ENCODE measurements around the gene PTPN5.

Gene PTPN5

DNA sequence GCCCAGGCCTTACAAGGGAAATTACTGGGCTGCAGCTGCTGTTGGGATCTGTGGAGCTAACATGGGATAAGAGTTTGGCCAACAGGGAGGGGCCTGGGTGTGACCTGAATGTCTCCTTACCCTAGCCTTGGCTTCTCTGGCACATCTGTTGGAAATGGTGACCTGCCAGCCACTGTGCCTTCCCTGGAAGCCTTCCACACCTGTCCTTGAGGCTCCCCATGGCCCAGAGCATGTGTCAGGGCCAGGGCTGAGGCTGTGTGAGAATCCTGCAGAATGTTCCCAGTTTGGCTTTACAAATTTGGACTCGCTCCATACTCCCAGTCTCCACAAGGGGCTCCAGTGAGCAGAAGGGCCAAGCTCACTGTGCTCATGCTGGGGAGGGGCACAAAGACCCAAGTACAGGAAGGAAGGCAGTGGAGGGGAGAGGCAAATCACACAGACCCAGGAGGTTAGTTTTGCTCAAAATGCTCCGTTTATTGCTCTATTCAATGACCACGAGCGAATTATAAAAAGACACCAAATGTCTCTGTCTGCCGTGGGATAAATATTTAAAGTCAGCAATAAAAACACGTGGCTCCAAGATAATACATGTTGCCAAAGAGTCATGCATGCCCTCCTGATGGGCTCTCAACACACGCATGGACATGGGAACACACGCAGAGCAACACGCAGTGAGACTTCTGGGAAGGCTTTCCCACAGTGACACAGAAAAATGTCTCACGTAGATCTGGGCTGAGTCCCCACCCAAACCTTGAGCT is 63.9 kb downstream of the PTPN5 start:
- DNase-seq (ENCODE audit: extremely low read depth, low read depth): peak; percentile 26
- no peak overlapping the region for H3K4me3 ChIP-seq (replicated peaks; ENCODE audit: low read depth, low read length)
- TF ChIP-seq, protein P1, sequence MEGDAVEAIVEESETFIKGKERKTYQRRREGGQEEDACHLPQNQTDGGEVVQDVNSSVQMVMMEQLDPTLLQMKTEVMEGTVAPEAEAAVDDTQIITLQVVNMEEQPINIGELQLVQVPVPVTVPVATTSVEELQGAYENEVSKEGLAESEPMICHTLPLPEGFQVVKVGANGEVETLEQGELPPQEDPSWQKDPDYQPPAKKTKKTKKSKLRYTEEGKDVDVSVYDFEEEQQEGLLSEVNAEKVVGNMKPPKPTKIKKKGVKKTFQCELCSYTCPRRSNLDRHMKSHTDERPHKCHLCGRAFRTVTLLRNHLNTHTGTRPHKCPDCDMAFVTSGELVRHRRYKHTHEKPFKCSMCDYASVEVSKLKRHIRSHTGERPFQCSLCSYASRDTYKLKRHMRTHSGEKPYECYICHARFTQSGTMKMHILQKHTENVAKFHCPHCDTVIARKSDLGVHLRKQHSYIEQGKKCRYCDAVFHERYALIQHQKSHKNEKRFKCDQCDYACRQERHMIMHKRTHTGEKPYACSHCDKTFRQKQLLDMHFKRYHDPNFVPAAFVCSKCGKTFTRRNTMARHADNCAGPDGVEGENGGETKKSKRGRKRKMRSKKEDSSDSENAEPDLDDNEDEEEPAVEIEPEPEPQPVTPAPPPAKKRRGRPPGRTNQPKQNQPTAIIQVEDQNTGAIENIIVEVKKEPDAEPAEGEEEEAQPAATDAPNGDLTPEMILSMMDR (IDR thresholded peaks at IDR 0.05; ENCODE audit: low read depth, low read length, missing control alignments): peak; percentile 93

DNA sequence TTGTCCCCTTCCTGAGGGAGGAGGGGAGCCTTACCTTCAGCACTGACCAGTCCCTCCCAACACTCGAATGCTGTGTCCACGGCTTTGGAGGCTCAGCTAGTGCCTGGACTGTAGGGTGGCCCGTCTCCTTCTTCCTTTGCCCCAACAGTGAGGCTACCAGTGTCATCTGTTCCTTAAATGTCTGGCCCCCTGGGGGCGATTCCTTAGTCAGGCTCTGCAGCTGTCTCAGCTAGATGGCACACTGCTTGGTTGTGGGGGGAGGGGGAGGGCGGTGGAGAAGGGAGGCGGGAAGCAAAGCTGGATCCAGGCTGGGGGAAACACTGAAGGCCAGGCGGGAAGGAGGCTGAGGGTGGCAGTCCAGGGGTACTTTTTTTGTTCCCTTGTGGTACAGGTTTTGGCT is 65.6 kb downstream of the PTPN5 start, which contains the start of gene IGSF22:
TSS of gene IGSF22 (minus strand) at position 149 of the 400 bp plus-strand sequence. CDS start 1,952 bp downstream, outside the sequence.
- no peak within 1 kb of the TSS for H3K4me3 ChIP-seq (replicated peaks; ENCODE audit: low read depth, low read length)
- TF ChIP-seq, protein P1 (IDR thresholded peaks at IDR 0.05; ENCODE audit: low read depth, low read length, missing control alignments): no peak
- DNase-seq (ENCODE audit: extremely low read depth, low read depth): no peak

DNA sequence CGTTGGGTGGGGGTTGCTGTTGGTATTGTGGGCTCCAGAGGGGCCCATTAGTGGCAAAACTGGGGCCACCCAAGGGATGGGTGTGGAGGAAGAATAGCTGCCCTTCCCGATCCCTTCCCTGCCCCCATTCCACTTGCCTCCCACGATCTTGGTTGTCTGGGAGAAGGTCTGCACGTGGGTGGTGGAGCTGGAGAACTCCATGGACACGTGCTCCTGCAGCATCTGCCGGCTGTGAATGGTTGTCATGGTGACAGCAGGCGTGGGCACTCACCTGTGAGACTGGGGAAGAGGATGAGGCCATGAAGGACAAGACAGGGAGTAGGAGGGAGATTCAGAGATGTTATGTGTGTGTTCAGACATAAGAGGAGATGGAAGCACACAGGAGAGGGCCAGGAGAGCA is 67.6 kb downstream of the PTPN5 start:
- TF ChIP-seq, protein P1 (IDR thresholded peaks at IDR 0.05; ENCODE audit: low read depth, low read length, missing control alignments): no peak
- H3K4me3 ChIP-seq (replicated peaks; ENCODE audit: low read depth, low read length): no peak overlapping the region
- no peak for DNase-seq (ENCODE audit: extremely low read depth, low read depth)

DNA sequence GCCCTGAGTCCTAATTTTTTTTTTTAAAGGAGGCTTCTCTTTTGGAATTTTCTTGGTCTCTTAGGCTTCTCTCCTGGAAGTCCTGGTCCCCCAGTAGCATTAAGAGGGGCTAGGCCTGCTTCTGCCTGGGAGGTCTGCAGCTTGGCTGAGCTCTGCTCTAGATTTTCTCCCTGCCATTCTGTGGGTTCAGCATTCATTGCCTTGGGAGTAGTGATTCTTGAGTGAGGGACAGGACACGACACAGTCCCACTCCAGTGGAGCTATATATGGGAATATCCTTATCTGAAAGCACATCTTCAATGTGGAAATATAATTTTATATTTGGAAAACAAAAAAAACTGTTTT is 69.3 kb downstream of the PTPN5 start:
- TF ChIP-seq, protein P1 (IDR thresholded peaks at IDR 0.05; ENCODE audit: low read depth, low read length, missing control alignments): no peak
- H3K4me3 ChIP-seq (replicated peaks; ENCODE audit: low read depth, low read length): peak overlapping the region; percentile 52
- no peak for DNase-seq (ENCODE audit: extremely low read depth, low read depth)

DNA sequence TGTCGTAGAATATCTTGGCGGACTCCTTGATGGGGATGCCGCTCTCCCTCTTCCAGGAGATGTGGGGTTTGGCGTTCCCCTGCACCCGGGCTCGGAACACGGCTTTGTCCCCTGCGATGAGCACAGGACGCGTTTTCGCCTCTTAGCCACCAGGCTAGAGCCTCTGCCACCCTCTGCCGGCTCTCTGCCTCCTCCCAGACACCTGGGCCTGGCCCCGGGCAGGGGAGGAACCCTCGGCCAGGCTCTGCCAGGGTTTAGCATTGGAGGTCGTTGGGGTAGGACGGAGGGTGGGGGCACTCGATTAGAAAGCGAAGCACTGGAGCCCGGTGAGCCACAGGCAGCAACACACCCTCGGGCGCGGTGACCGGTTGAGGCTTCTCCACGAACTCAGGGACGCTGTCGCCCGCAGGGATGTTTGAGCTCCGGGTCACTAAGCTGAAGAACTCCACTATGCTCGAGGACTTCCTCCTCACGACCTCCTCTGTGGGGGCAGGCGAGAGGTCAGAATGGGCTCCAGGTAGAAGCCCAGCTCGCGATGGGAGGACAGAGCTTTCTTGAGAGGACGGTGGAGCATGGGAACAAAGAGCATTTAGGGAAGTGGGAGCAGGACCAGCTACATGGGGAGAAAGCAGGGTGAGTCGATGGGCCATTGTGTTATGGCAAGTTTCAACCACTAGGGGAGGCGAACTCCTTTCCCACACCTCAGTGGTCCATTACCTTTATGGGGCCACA is 69.9 kb downstream of the PTPN5 start:
- TF ChIP-seq, protein P1 (IDR thresholded peaks at IDR 0.05; ENCODE audit: low read depth, low read length, missing control alignments): peak; percentile 80
- DNase-seq (ENCODE audit: extremely low read depth, low read depth): peak; percentile 27
- H3K4me3 ChIP-seq (replicated peaks; ENCODE audit: low read depth, low read length): peak overlapping the region; percentile 52

DNA sequence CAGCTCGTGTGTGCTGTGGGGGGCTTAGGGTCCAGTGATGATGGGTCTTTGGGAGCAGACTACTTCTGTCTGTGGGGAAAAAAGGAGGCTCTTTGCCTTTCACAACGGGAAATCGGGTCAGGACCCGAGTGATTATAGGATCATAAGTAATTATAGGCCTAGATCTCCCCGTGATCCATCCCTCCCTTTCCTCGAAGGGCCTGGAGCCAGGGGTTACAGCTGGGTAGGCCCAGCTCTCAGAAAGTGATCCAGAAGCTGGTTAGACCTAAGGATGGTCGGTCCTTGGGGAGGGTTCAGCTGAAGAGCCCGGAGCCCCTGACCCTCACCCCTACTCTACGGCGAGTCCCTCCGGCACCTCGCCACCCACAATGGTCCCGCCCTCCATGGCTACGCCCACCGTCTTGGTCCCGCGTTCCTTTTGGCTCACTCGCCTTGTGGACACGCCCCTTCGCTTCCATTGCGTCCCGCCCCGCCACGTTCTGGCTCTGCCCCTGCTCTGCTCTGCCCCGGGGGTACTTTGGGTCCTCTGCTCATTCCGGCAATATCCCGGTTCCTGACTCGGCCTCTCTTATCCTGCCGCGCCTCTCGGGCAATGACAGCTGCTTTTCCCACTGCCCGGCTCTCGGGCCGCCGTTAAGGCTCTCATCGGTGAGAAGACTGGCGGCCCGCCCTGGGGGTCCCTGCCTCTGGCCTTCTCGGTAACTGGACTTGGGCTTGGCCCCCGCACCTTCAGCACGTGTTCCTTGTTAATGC is 70.6 kb downstream of the PTPN5 start:
- peak; percentile 32 for DNase-seq (ENCODE audit: extremely low read depth, low read depth)

More for the DNA sequence above, 70.6 kb downstream of the PTPN5 start:
- H3K4me3 ChIP-seq (replicated peaks; ENCODE audit: low read depth, low read length): peak overlapping the region; percentile 52
- TF ChIP-seq, protein P1 (IDR thresholded peaks at IDR 0.05; ENCODE audit: low read depth, low read length, missing control alignments): no peak

Measured in HFF-Myc (cell line).